Right hindlimb (tissue), 1 donor: ENCODE results near the gene SCD.
"Not testable (repeated sequence)": the region's sequence is repeated elsewhere in the genome, so short reads cannot be mapped to it uniquely, and the experiment has no call there.

Experiments used
- DNase-seq: peaks from one replicate; pipeline ENCODE4 v3.0.0-alpha.2; 2018

SCD gene

GRCh38 chr10:100362570-100363496, 15.8 kb downstream of the SCD start:
- no peak for DNase-seq

DNA sequence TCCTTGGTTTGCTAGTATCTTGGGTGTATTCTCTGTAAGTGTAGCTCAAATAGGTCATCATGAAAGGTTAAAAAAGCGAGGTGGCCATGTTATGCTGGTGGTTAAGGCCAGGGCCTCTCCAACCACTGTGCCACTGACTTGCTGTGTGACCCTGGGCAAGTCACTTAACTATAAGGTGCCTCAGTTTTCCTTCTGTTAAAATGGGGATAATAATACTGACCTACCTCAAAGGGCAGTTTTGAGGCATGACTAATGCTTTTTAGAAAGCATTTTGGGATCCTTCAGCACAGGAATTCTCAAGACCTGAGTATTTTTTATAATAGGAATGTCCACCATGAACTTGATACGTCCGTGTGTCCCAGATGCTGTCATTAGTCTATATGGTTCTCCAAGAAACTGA, 17.1 kb downstream of the SCD start:
- DNase-seq, result no peak

DNA sequence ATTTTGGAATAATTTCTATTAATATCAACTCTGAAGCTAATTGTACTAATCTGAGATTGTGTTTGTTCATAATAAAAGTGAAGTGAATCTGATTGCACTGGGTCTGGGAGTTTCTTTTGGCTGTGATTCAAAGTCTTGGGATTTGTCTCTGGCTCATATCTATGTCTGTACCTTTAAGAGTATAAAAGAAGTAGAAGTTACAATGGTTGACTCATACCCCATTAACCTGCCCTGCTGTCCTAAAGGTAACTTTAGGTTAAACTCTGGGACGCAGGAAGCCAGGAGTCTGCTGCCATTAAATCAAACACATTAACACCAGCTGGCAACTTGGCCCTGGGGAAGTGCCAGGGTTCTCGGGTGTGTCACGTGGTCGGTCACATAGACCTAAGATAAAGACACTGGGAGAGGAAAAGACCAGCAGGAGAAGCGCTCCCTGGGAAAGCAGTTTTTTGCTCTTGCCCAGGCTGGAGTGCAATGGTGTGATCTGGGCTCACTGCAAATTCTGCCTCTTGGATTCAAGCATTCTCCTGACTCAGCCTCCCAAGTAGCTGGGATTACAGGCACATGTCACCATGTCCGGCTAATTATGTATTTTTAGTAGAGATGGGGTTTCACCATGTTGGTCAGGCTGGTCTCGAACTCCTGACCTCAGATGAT, 17.8 kb downstream of the SCD start:
- DNase-seq, result peak; percentile 39

GRCh38 chr10:100368721-100369120, 21.7 kb downstream of the SCD start:
- no peak for DNase-seq

DNA sequence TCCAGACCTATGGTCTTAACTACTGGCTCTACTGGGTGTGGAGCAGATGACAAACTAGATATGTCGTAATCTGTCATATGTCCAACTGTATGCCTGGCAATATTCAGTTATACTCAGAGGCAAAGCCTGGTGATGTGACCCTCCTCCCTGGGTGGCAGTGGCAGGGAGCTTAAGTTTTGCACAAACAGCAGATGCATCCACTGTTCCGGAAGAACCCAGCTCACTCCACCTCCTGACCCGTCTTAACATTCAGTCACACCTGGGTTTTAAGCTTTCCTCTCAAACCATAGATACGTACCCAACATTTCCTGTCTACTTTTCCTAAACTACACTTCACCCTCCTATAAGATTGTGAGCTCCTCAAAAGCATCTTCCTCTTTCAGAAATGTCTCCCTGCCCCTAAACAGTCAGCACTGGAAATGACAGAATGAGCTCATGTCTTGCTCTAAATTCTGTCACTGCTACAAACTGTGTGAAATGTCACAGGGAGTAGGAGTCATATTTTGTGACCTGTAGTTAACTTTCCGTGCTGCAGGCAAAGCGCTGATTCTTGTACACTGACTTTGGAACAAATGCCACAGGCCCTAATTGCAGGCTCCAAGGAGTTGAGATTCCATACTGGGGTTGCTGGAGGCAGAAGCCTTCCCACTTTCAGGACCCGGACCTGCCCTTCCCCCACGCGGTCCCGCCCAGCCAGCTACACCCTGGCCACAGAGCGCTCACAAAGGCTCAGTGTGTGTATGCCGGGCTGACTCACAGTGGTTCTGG, 23.9 kb downstream of the SCD start:
- DNase-seq, result peak; percentile 86

DNA sequence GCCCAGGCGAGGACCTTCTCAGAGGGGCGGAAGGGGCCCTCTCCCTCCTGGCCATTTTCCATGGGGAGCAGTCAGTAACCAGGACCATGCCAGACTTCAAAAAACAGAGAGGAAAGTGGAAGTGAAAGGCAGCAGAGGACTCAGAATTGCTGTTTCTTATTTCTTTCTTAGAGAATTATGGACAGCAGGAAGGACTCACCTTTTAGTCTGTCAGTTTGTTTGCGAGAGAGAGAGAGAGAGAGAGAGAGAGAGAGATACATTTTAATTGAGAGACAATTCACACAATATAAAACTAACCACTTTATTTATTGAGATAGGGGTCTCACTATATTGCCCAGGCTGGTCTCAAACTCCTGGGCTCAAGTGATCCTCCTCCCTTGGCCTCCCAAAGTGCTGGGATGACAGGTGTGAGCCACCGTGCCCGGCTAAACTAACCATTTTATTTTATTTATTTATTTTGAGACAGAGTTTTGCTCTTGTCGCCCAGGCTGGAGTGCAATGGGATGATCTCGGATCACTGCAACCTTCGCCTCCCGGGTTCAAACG, 24.5 kb downstream of the SCD start:
- no peak for DNase-seq

- DNase-seq, result no peak
These were observed 25.6 kb downstream of the SCD start for GRCh38 chr10:100372415-100373297.

DNA sequence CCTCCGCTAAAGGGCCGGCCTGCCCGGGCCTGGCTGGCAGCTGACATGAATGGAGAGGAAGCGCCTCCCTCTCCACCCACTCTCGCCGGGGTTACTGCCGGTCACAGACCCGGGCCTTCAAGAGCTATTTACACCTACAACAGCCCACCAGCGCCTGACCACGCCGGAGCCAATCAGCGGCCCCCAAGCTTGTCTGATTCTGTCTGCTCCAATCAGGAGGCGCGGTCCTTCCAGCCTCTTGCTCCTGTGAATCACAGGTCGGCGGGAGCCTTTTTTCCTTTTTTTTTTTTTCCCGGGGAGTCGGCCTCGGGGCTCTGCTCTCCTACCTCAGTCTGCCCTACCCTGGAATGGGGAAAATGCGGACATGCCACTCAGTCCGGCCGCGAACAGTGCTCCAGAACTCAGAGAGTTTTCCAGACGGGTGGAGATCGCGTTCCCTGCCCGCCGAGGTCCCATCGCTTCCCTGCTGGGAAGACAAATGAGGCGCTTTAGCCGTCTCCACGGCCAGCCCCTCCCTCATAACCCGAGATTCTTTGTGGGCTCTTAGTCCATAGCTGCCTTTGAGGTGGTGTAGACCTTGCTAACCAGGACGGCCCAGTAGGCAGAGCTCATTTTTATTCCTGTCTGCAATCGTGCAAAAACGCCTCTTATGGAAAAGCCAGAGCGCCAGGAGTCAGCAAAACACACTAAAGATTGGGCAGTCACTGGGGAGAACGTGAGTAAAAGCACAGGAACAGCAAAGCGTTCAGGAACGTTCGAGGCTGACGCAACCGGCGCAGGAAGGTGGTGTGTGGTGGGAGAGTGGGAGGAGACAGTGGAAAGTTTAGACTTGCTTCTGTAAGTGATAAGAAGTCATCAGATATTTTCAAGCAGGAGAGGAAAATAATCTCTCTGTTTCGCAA, 26.5 kb downstream of the SCD start:
- DNase-seq, result peak; percentile 98

DNA sequence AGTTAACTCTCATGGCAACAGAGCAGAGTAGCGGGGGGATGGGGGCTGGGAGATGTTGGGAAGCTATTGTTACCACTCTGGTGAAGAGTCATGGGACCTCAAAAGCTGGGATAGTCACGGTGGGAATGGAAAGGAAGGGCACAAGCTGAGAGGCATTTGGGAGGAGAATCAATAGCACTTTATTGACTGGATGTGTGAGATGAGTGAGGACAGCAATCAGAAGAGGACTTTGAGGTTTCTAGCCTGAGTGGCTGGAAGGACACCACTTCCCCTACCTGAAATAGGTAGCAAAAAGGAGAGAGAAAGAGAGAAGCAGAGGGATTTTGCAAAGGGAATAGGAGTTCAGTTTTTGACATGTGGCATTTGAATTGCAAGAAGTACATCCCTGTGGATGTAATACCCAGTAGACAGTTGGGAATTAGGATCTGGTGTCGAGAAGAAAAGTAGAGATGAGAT, 27.2 kb downstream of the SCD start:
- no peak for DNase-seq

GRCh38 chr10:100374677-100375353, 27.8 kb downstream of the SCD start:
- not testable (repeated sequence) for DNase-seq

DNA sequence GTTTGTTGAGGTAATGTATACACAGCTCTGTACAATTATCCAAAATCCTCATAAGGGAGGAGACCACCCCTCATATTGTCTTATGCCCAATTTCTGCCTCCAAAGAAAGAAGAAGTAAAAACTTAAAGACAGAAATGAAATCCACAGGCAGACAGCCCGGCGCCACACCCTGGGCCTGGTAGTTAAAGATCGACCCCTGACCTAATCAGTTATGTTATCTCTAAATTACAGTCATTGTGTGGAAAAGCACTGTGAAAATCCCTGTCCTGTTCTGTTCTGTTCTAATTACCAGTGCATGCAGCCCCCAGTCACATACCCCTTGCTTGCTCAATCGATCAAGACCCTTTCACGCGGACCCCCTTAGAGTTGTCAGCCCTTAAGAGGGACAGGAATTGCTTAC, 29.6 kb downstream of the SCD start:
- not testable (repeated sequence) for DNase-seq

DNA sequence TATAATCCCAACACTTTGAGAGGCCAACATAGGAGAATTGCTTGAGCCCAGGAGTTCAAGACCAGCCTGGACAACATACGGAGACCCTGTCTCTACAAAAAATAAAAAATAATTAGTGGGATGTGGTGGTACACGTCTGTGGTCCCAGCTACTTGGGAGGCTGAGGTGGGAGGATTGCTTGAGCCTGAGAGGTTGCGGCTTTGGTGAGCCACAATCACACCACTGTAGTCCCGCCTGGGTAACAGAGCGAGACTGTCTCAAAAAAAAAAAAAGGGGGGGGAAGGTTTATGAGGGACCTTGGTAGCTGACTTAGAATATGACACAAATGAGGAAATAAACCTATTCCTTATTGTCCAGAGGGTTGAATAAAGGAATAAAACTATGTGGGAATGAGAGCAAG, 30.8 kb downstream of the SCD start:
- no peak for DNase-seq

GRCh38 chr10:100380400-100380799, 33.4 kb downstream of the SCD start:
- no peak for DNase-seq

- no peak for DNase-seq
These were observed 35.5 kb downstream of the SCD start for GRCh38 chr10:100382553-100382952.

DNA sequence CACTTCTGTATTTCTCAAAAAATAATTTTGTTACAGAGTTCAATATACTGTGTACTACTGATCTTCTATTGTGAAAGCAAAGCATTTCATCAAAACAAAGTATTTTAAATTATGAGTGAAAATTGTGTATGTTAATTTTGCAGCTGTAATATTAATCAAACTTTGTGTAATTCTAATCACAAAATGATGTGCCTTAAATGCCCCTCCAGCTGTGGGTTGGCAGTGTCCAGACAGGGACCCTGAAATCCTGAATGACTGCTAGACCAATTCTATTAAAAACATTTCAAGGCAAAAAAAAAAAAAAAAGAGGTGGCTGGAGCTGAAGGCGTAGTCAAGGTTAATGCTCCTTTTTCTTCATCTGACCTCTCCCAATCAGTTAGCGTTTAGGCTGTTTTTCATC, 36.2 kb downstream of the SCD start:
- DNase-seq, result no peak

GRCh38 chr10:100391163-100392002, 44.4 kb downstream of the SCD start:
- DNase-seq, result no peak

- DNase-seq, result no peak
These were observed 45.6 kb downstream of the SCD start for GRCh38 chr10:100392686-100393003.

GRCh38 chr10:100395626-100396025, 48.6 kb downstream of the SCD start:
- DNase-seq, result no peak

- no peak for DNase-seq
These were observed 49.6 kb downstream of the SCD start for GRCh38 chr10:100396605-100397004.
